Renal cortex interstitium (tissue), 11 donors: ENCODE data around the gene NOTCH4. TPM values are rescaled to one million over a fixed set of nuclear protein-coding genes. Genes with fewer than 3 reads are reported as not detected.

Source experiments
- DNase-seq, 11 donors: peaks; one replicate each; pipeline ENCODE4 v3.0.0-alpha.2; 2013; ENCODE audit warnings: low read depth in 9 of 11, low spot score in 4 of 11; ENCODE audit errors: extremely low read depth in 1 of 11
- polyA plus RNA-seq, 3 donors: library from polyadenylated mRNA; unstranded; fragments of 120-200 nt; gene quantifications; one replicate each; pipeline ENCODE4 v1.2.1, GENCODE V29; 2013; ENCODE audit not compliant: insufficient read length in 3 of 3

NOTCH4 gene
- polyA plus RNA-seq, 3 donors, result 17.2 to 26.3 (median 19.9) TPM

- no peak for DNase-seq
These were observed 48.6 kb downstream of the NOTCH4 start for GRCh38 chr6:32175322-32175710.

GRCh38 chr6:32174416-32174815, 49.5 kb downstream of the NOTCH4 start:
- DNase-seq, result no peak

- no peak for DNase-seq
These were observed 50.7 kb downstream of the NOTCH4 start for GRCh38 chr6:32173051-32173727.

GRCh38 chr6:32171234-32171633, 52.6 kb downstream of the NOTCH4 start:
- DNase-seq, result no peak

GRCh38 chr6:32170294-32170693, 53.6 kb downstream of the NOTCH4 start:
- no peak for DNase-seq

GRCh38 chr6:32168807-32169591, 54.9 kb downstream of the NOTCH4 start:
- DNase-seq, result no peak

GRCh38 chr6:32168350-32168749, 55.5 kb downstream of the NOTCH4 start:
- DNase-seq, result no peak

- DNase-seq, result no peak
These were observed 56.1 kb downstream of the NOTCH4 start for GRCh38 chr6:32167761-32168262.

GRCh38 chr6:32167154-32167760, 56.6 kb downstream of the NOTCH4 start:
- no peak for DNase-seq

GRCh38 chr6:32166411-32167061, 57.3 kb downstream of the NOTCH4 start:
- DNase-seq, result no peak

- no peak for DNase-seq
These were observed 59.6 kb downstream of the NOTCH4 start, which contains the start of gene EGFL8 for GRCh38 chr6:32164295-32164694. Gene EGFL8, plus strand, starts transcription at chr6:32164595. Its CDS starts 1,571 bp downstream, at chr6:32166166.

GRCh38 chr6:32163559-32164258, 60.2 kb downstream of the NOTCH4 start:
- no peak for DNase-seq

GRCh38 chr6:32158052-32158451, 65.8 kb downstream of the NOTCH4 start:
- no peak for DNase-seq

- no peak for DNase-seq
These were observed 67.0 kb downstream of the NOTCH4 start for GRCh38 chr6:32156891-32157290.

- peak in 2 of 11 donors; percentile 73 to 82 for DNase-seq
These were observed 69.2 kb downstream of the NOTCH4 start for GRCh38 chr6:32154514-32155161.

GRCh38 chr6:32153564-32154513, 70.0 kb downstream of the NOTCH4 start, which contains the start of gene PPT2:
Gene PPT2, plus strand, starts transcription at chr6:32154141. Its CDS starts 454 bp downstream, at chr6:32154595.
- DNase-seq, result peak; percentile 89 to 95 (median 91)
